ENCODE data around the gene SLC4A5. TPM values are rescaled to one million over a fixed set of nuclear protein-coding genes. Genes with fewer than 3 reads are reported as not detected.
A peak's percentile ranks its signal among the peaks of the same experiment; 100 is the strongest.

The SLC4A5 gene
- total and polyA plus RNA-seq, 2 of the 8 experiments (the other 6 are each of a cell fraction or from before 2014, with no cell fraction given): 0.42 to 0.52 TPM

GRCh38 chr2:74178211-74179062 lies 164.8 kb downstream of the SLC4A5 start, which contains the start of gene MOB1A (continued):
- TF ChIP-seq E2F6 (IDR thresholded peaks at IDR 0.05) (peak; percentile 37; the same call in 1 of the 2 replicates), NRF1 (IDR thresholded peaks at IDR 0.05; ENCODE audit: low read depth, low read length) (0 out of 2 replicates have a peak, but pooled peaks have one; percentile 13), CEBPB (IDR thresholded peaks at IDR 0.05; ENCODE audit: low read depth, low read length) (no peak), GTF2F1 (IDR thresholded peaks at IDR 0.05; ENCODE audit: borderline replicate concordance, low read depth, low read length) (peak; percentile 74; the same call in 1 of the 2 replicates), BCL11A (IDR thresholded peaks at IDR 0.05; ENCODE audit: low read depth in 2 of 2, low read length in 2 of 2) (no peak), ASH2L (IDR thresholded peaks at IDR 0.05; ENCODE audit: low read length) (peak; percentile 75), POLR2AphosphoS5 (IDR thresholded peaks at IDR 0.05; ENCODE audit: low read depth, low read length) (peak; percentile 85), RXRA (IDR thresholded peaks at IDR 0.05; ENCODE audit: insufficient read depth, low read depth, low read length) (no peak), BRCA1 (IDR thresholded peaks at IDR 0.05; ENCODE audit: low read depth, low read length) (peak; percentile 83), SP4 (IDR thresholded peaks at IDR 0.05; ENCODE audit: low read length) (0 out of 2 replicates have a peak, but pooled peaks have one; percentile 40)

All from H1 (cell line).